ENCODE data around the gene GABRA6. TPM values are rescaled to one million over a fixed set of nuclear protein-coding genes. Genes with fewer than 3 reads are reported as not detected.

Gene GABRA6
- total and polyA plus RNA-seq, 9 donors = not detected

GRCh38 chr5:161734741-161735140 is 49.2 kb downstream of the GABRA6 start:
- 70 to 84% (median 73%) methylated on average over 1 of the region's 1 CpG for WGBS, 3 donors

GRCh38 chr5:161740433-161740832 is 54.9 kb downstream of the GABRA6 start:
- intact Hi-C loops (cut with DNase I) = no loop called here
- Histone ChIP-seq H3K27ac (no peak overlapping the region), H3K4me1 (ENCODE audit: insufficient read depth) (no peaks in the 10 kb centered on the region), H3K4me3 (no peak overlapping the region), H3K36me3 (no peaks in the 10 kb centered on the region), H3K27me3 (no peaks in the 10 kb centered on the region), H3K9me3 (no peaks in the 10 kb centered on the region)
- WGBS, 3 donors = 74 to 83% (median 80%) methylated on average over 1 of the region's 1 CpG
- TF ChIP-seq EP300 (IDR thresholded peaks at IDR 0.05) (no peak), CTCF (IDR thresholded peaks at IDR 0.05) (no peak), POLR2A (IDR thresholded peaks at IDR 0.05) (no peak)
- no peak for DNase-seq

More at GRCh38 chr5:161734741-161735140, 49.2 kb downstream of the GABRA6 start:
- Histone ChIP-seq H3K36me3 (no peaks in the 10 kb centered on the region), H3K4me3 (no peak overlapping the region), H3K9me3 (no peaks in the 10 kb centered on the region), H3K27ac (no peak overlapping the region), H3K4me1 (ENCODE audit: insufficient read depth) (no peaks in the 10 kb centered on the region), H3K27me3 (no peaks in the 10 kb centered on the region)
- no peak for DNase-seq
- intact Hi-C loops (cut with DNase I) = no loop called here
- TF ChIP-seq POLR2A (IDR thresholded peaks at IDR 0.05) (no peak), CTCF (IDR thresholded peaks at IDR 0.05) (no peak), EP300 (IDR thresholded peaks at IDR 0.05) (no peak)

GRCh38 chr5:161744276-161744675 is 58.8 kb downstream of the GABRA6 start:
- WGBS, 3 donors = 69 to 97% (median 72%) methylated on average over 2 of the region's 2 CpGs
- no peak for DNase-seq
- no peaks in the 10 kb centered on the region for H3K9me3 ChIP-seq
- no peaks in the 10 kb centered on the region for H3K4me1 ChIP-seq (ENCODE audit: insufficient read depth)
- TF ChIP-seq CTCF (IDR thresholded peaks at IDR 0.05) (no peak), POLR2A (IDR thresholded peaks at IDR 0.05) (no peak), EP300 (IDR thresholded peaks at IDR 0.05) (no peak)
- intact Hi-C loops (cut with DNase I) = no loop called here
- H3K27ac ChIP-seq = no peak overlapping the region
- H3K27me3 ChIP-seq = no peaks in the 10 kb centered on the region
- H3K4me3 ChIP-seq = no peak overlapping the region
- no peaks in the 10 kb centered on the region for H3K36me3 ChIP-seq

GRCh38 chr5:161745392-161745791 is 59.9 kb downstream of the GABRA6 start:
- no peak for DNase-seq
- intact Hi-C loops (cut with DNase I) = no loop called here
- TF ChIP-seq POLR2A (IDR thresholded peaks at IDR 0.05) = no peak
- no peak for TF ChIP-seq CTCF (IDR thresholded peaks at IDR 0.05)
- no peak for TF ChIP-seq EP300 (IDR thresholded peaks at IDR 0.05)
- Histone ChIP-seq H3K4me3 (no peak overlapping the region), H3K27ac (no peak overlapping the region), H3K9me3 (no peaks in the 10 kb centered on the region), H3K27me3 (no peaks in the 10 kb centered on the region), H3K36me3 (no peaks in the 10 kb centered on the region), H3K4me1 (ENCODE audit: insufficient read depth) (no peaks in the 10 kb centered on the region)
- 46 to 72% (median 53%) methylated on average over 3 of the region's 3 CpGs for WGBS, 3 donors
